Nephron (organoid): ENCODE results near the gene FTCD.

Source experiments
- H3K27ac Mint-ChIP-seq, 3 experiments: 2 replicates each; pipeline ENCODE4 v1.8.0; 2020; ENCODE audit warnings: mixed read lengths in 3 of 3, mild to moderate bottlenecking in 2 of 3, moderate library complexity in 1 of 3
- H3K27me3 Mint-ChIP-seq: 2 replicates; pipeline ENCODE4 v1.8.0; 2021; ENCODE audit warnings: low read depth, mild to moderate bottlenecking, moderate library complexity, mixed read lengths
- H3K36me3 Mint-ChIP-seq: 2 replicates; pipeline ENCODE4 v1.8.0; 2020; ENCODE audit warnings: low read depth, mixed read lengths
- H3K4me1 Mint-ChIP-seq: 2 replicates; pipeline ENCODE4 v1.8.0; 2020; ENCODE audit warnings: mixed read lengths
- H3K4me3 Mint-ChIP-seq, 3 experiments: 2 replicates each; pipeline ENCODE4 v1.8.0; 2020; ENCODE audit warnings: mild to moderate bottlenecking in 3 of 3, mixed read lengths in 3 of 3, moderate library complexity in 2 of 3
- H3K9me3 Mint-ChIP-seq: 2 replicates; pipeline ENCODE4 v1.8.0; 2020; ENCODE audit warnings: mixed read lengths
- CTCF ChIP-seq, 3 experiments: fragments of 200-600 bp; sonication (generic); IDR thresholded peaks; one replicate each; pipeline ENCODE4 v1.5.0; 2021; ENCODE audit warnings: antibody characterized with exemption in 3 of 3; ENCODE audit not compliant: unreplicated experiment in 3 of 3

FTCD gene

DNA sequence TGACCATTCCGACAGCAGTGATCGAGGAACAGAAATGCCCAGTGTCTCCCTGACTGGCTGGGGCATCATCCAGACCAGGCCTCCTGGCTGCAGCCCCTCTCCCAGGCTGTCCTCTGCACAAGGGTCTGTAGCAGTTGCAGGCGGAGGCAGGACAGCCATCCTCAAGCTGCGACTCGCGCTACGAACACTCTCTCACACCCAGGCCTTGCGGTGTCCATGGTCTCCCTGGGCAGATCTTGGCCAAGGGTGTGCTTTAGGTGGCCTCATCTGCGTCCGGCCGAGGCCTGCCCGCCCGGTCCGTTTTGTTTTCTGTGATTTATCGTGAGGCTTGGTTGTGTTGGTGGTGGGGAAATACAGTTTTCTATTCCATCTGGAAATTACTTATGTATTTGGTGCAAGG lies 15.7 kb downstream of the FTCD start:
- peak overlapping the region in 1 of 3 experiments; percentile 59 for H3K27ac Mint-ChIP-seq
- peaks cover 48% of the 10 kb centered on the region for H3K27me3 Mint-ChIP-seq
- no peaks in the 10 kb centered on the region for H3K9me3 Mint-ChIP-seq

DNA sequence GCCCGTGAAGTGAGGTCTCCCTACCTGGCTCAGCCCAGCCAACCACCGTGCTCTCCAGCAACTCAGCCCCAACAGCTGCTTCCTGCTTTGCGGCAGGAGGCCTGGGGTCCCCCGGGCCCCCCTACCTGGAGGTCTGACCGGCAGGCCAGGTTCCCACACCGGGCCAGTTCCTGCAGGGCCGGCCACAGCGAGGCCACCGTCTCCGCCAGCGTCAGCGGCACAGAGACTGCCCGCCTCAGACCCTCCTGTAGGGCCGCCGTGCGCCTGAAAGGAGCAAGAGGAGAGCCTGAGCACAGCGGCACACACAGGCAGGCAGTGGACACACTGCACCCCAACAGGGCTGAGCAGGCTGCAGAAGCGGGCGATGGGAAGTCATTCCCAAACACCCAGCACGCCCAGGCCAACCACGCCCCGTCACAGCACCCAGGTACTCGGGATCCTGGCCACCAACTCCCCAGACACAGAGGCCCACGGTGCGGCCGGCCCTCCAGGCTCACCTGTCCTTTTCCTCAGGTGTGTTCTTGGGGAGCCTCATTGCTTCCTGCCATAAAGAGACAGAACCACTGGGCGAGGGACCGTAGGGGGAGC lies 16.9 kb downstream of the FTCD start:
- H3K27ac Mint-ChIP-seq = no peak overlapping the region
- peaks cover 4% of the 10 kb centered on the region for H3K36me3 Mint-ChIP-seq
- no peak overlapping the region for H3K4me3 Mint-ChIP-seq
- H3K27me3 Mint-ChIP-seq = peaks cover 44% of the 10 kb centered on the region
- no peak for TF ChIP-seq CTCF (IDR thresholded peaks at IDR 0.05; ENCODE audit: unreplicated experiment in 3 of 3)
- peaks cover 18% of the 10 kb centered on the region for H3K4me1 Mint-ChIP-seq
- no peaks in the 10 kb centered on the region for H3K9me3 Mint-ChIP-seq

More for the DNA sequence above, 15.7 kb downstream of the FTCD start:
- Mint-ChIP-seq H3K4me1 (peaks cover 25% of the 10 kb centered on the region), H3K4me3 (no peak overlapping the region), H3K36me3 (peaks cover 4% of the 10 kb centered on the region)
- TF ChIP-seq CTCF (IDR thresholded peaks at IDR 0.05; ENCODE audit: unreplicated experiment in 3 of 3) = no peak

DNA sequence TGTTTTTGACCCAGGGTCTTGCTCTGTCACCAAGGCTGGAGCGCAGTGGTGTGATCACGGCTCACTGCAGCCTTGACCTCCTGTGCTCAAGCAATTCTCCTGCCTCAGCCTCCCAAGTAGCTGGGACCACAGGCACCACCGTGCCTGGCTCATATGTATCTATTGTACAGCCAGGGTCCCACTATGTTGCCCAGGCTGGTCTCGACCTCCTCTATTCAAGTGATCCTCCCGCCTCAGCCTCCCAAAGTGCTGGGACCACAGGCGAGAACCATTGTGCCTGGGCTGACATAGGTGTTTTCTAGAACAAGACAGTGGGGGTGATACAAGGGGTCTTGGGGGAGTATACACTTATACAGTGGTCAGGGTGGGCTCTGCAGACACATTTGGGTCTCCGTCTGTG lies 17.5 kb downstream of the FTCD start:
- no peak overlapping the region for H3K27ac Mint-ChIP-seq
- peaks cover 16% of the 10 kb centered on the region for H3K4me1 Mint-ChIP-seq
- no peak for TF ChIP-seq CTCF (IDR thresholded peaks at IDR 0.05; ENCODE audit: unreplicated experiment in 3 of 3)
- no peak overlapping the region for H3K4me3 Mint-ChIP-seq
- peaks cover 4% of the 10 kb centered on the region for H3K36me3 Mint-ChIP-seq
- no peaks in the 10 kb centered on the region for H3K9me3 Mint-ChIP-seq
- H3K27me3 Mint-ChIP-seq = peaks cover 41% of the 10 kb centered on the region

- Mint-ChIP-seq H3K27me3 (peaks cover 32% of the 10 kb centered on the region), H3K27ac (no peak overlapping the region), H3K4me3 (no peak overlapping the region), H3K4me1 (peaks cover 16% of the 10 kb centered on the region), H3K36me3 (peaks cover 4% of the 10 kb centered on the region), H3K9me3 (no peaks in the 10 kb centered on the region)
- no peak for TF ChIP-seq CTCF (IDR thresholded peaks at IDR 0.05; ENCODE audit: unreplicated experiment in 3 of 3)
These were observed 18.5 kb downstream of the FTCD start for GRCh38 chr21:46136739-46137349.

DNA sequence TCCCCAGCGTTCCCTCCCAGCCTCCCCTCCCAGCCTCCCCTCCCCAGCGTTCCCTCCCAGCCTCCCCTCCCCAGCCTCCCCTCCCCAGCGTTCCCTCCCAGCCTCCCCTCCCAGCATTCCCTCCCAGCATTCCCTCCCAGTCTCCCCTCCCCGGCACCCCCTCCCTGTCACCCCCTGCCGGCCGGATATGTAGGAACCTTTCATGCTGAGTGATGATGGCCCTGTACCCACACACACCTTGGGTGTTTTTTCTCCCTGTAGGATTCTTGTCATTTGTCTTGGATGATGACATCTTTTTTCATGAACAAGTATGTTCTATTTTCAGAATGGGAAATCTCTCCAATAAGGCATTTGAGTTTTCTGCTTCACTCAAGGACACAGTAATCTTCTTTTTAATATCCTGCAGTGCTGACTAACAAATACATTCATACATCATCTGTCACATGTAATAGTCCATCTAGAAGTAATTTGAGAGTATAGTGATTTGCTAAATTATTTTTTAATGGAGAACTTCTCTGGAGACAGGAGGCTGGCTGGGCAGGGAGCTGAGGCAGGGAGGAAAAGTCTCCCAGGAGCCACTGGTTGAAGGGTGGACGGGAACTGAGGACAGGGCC lies 19.5 kb downstream of the FTCD start:
- peaks cover 23% of the 10 kb centered on the region for H3K27me3 Mint-ChIP-seq
- peaks cover 11% of the 10 kb centered on the region for H3K4me1 Mint-ChIP-seq
- H3K27ac Mint-ChIP-seq = peak overlapping the region in 2 of 3 experiments; percentile 26 to 31
- no peaks in the 10 kb centered on the region for H3K9me3 Mint-ChIP-seq
- no peak overlapping the region for H3K4me3 Mint-ChIP-seq
- no peaks in the 10 kb centered on the region for H3K36me3 Mint-ChIP-seq
- no peak for TF ChIP-seq CTCF (IDR thresholded peaks at IDR 0.05; ENCODE audit: unreplicated experiment in 3 of 3)
